Neural progenitor cell (in vitro differentiated cells): Measurements from ENCODE around the gene SZRD1.

ENCODE experiments used
- CTCF ChIP-seq: fragments of 200-600 bp; sonication (generic); IDR thresholded peaks from 2 replicates; pipeline ENCODE4 v1.5.1; 2017; ENCODE audit warnings: antibody characterized with exemption, mild to moderate bottlenecking
- EZH2 ChIP-seq: fragments of 200-600 bp; sonication (generic); IDR thresholded peaks from 2 replicates; pipeline ENCODE4 v1.6.1; 2017; ENCODE audit warnings: antibody characterized with exemption, mild to moderate bottlenecking, moderate library complexity
- EZH2phosphoT487 ChIP-seq: fragments of 200-600 bp; sonication (generic); IDR thresholded peaks from 2 replicates; pipeline ENCODE4 v1.6.1; 2017; ENCODE audit warnings: antibody characterized with exemption

GRCh38 chr1:16385659-16386453 lies 18.8 kb downstream of the SZRD1 start:
- TF ChIP-seq EZH2 (no peak), EZH2phosphoT487 (no peak), CTCF (no peak)
